GM23338 (cell line): ENCODE data around the gene AIG1. TPM values are rescaled to one million over a fixed set of nuclear protein-coding genes. Genes with fewer than 3 reads are reported as not detected.

Experiments
- ATAC-seq: fragments of 200-7000 bp; cut with Tn5 transposase; 3 replicates; pipeline ENCODE4 v1.9.1; 2020
- DNase-seq: peaks from one replicate; pipeline ENCODE4 v3.0.0-alpha.2; 2015; ENCODE audit warnings: low spot score
- H2AFZ ChIP-seq: fragments of 200-600 bp; sonication (generic); 2 replicates; pipeline ENCODE4 v1.8.0; 2016; ENCODE audit warnings: antibody characterized with exemption, mild to moderate bottlenecking, moderate library complexity
- H3F3A ChIP-seq: fragments of 200-600 bp; sonication (generic); replicated peaks from 2 replicates; pipeline ENCODE4 v1.8.0; 2017; ENCODE audit warnings: antibody characterized with exemption, mixed run types, low read depth
- H3K27ac ChIP-seq: fragments of 200-600 bp; sonication (generic); 2 replicates; pipeline ENCODE4 v1.6.1; 2016; ENCODE audit warnings: low read depth
- H3K27me3 ChIP-seq: fragments of 200-600 bp; sonication (generic); 2 replicates; pipeline ENCODE4 v1.8.0; 2016; ENCODE audit warnings: mild to moderate bottlenecking, mixed run types, moderate library complexity; ENCODE audit not compliant: insufficient read depth
- H3K36me3 ChIP-seq: fragments of 200-600 bp; sonication (generic); 2 replicates; pipeline ENCODE4 v1.8.0; 2016; ENCODE audit warnings: mild to moderate bottlenecking; ENCODE audit not compliant: insufficient read depth
- H3K4me1 ChIP-seq: fragments of 200-600 bp; sonication (generic); 2 replicates; pipeline ENCODE4 v1.8.0; 2016; ENCODE audit warnings: mild to moderate bottlenecking, moderate library complexity; ENCODE audit not compliant: insufficient read depth
- H3K4me2 ChIP-seq: fragments of 200-600 bp; sonication (generic); 2 replicates; pipeline ENCODE4 v1.7.1; 2017; ENCODE audit warnings: mixed run types
- H3K4me3 ChIP-seq: fragments of 200-600 bp; sonication (generic); 2 replicates; pipeline ENCODE4 v1.6.1; 2016; ENCODE audit warnings: mixed run types
- H3K79me2 ChIP-seq: fragments of 200-600 bp; sonication (generic); replicated peaks from 2 replicates; pipeline ENCODE4 v1.8.0; 2017; ENCODE audit warnings: mild to moderate bottlenecking; ENCODE audit not compliant: insufficient read depth
- H3K9me2 ChIP-seq: fragments of 200-600 bp; sonication (generic); 2 replicates; pipeline ENCODE4 v1.8.0; 2017; ENCODE audit not compliant: insufficient read depth
- H4K20me1 ChIP-seq: fragments of 200-600 bp; sonication (generic); replicated peaks from 2 replicates; pipeline ENCODE4 v1.8.0; 2017; ENCODE audit warnings: mild to moderate bottlenecking; ENCODE audit not compliant: insufficient read depth
- H3K27ac Mint-ChIP-seq: 2 replicates; pipeline ENCODE4 v1.8.0; 2020; ENCODE audit warnings: inconsistent platforms, mild to moderate bottlenecking, moderate library complexity, mixed read lengths
- H3K27me3 Mint-ChIP-seq: 3 replicates; pipeline ENCODE4 v1.8.0; 2022; ENCODE audit warnings: low read depth, mild to moderate bottlenecking, moderate library complexity, mixed read lengths, inconsistent platforms; ENCODE audit not compliant: insufficient read depth, poor library complexity
- H3K36me3 Mint-ChIP-seq: 3 replicates; pipeline ENCODE4 v1.8.0; 2021; ENCODE audit warnings: low read depth, mild to moderate bottlenecking, inconsistent platforms, moderate library complexity, mixed read lengths
- H3K4me1 Mint-ChIP-seq: 3 replicates; pipeline ENCODE4 v1.8.0; 2020; ENCODE audit warnings: mild to moderate bottlenecking, inconsistent platforms, mixed read lengths
- H3K4me3 Mint-ChIP-seq: 3 replicates; pipeline ENCODE4 v1.8.0; 2021; ENCODE audit warnings: moderate library complexity, mild to moderate bottlenecking, inconsistent platforms, mixed read lengths
- H3K9me3 Mint-ChIP-seq: 3 replicates; pipeline ENCODE4 v1.8.0; 2020; ENCODE audit warnings: moderate library complexity, mild to moderate bottlenecking, inconsistent platforms, mixed read lengths
- CREB1 ChIP-seq: fragments of 250-450 bp; sonication (Bioruptor Pico); IDR thresholded peaks from 2 replicates; pipeline ENCODE4 v1.5.0; 2020; ENCODE audit warnings: low read depth, mild to moderate bottlenecking, moderate library complexity
- CTCF ChIP-seq, 2 experiments: fragments of 200-600 bp in 1 of 2; sonication (generic) in 1 of 2; conservative IDR thresholded peaks; 2 replicates each; pipeline versions ENCODE4 v1.5.1 to v1.6.1; 2016 to 2017; ENCODE audit warnings: antibody characterized with exemption in 2 of 2, low read depth in 2 of 2, mild to moderate bottlenecking in 2 of 2, moderate library complexity in 1 of 2
- EZH2 ChIP-seq: fragments of 200-600 bp; sonication (generic); IDR thresholded peaks from one replicate; pipeline ENCODE4 v1.8.0; 2017; ENCODE audit warnings: antibody characterized with exemption, mild to moderate bottlenecking, low read depth; ENCODE audit not compliant: unreplicated experiment
- EZH2phosphoT487 ChIP-seq: fragments of 200-600 bp; sonication (generic); IDR thresholded peaks from one replicate; pipeline ENCODE4 v1.8.1; 2018; ENCODE audit warnings: antibody characterized with exemption; ENCODE audit not compliant: unreplicated experiment
- JUNB ChIP-seq: IDR thresholded peaks from one replicate; pipeline ENCODE4 v1.6.1; 2016; ENCODE audit warnings: antibody characterized with exemption; ENCODE audit not compliant: unreplicated experiment
- NANOG ChIP-seq: IDR thresholded peaks from 2 replicates; pipeline ENCODE4 v1.6.1; 2016; ENCODE audit warnings: antibody characterized with exemption, borderline replicate concordance
- POLR2AphosphoS5 ChIP-seq: IDR thresholded peaks from 2 replicates; pipeline ENCODE4 v1.6.1; 2016; ENCODE audit warnings: antibody characterized with exemption, low read depth
- REST ChIP-seq: IDR thresholded peaks from one replicate; pipeline ENCODE4 v1.6.1; 2018; ENCODE audit warnings: antibody characterized with exemption; ENCODE audit not compliant: unreplicated experiment
- STAT1 ChIP-seq: IDR thresholded peaks from one replicate; pipeline ENCODE4 v1.6.1; 2016; ENCODE audit warnings: antibody characterized with exemption; ENCODE audit not compliant: unreplicated experiment
- ZNF114 ChIP-seq: fragments of 250-450 bp; sonication (Bioruptor Pico); IDR thresholded peaks from 2 replicates; pipeline ENCODE4 v1.5.0; 2020; ENCODE audit warnings: mild to moderate bottlenecking, moderate library complexity
- ZNF331 ChIP-seq: fragments of 250-450 bp; sonication (Bioruptor Pico); IDR thresholded peaks from 2 replicates; pipeline ENCODE4 v1.5.0; 2020; ENCODE audit warnings: low read depth, mild to moderate bottlenecking, moderate library complexity
- ZNF462 ChIP-seq: fragments of 250-450 bp; sonication (Bioruptor Pico); IDR thresholded peaks from 2 replicates; pipeline ENCODE4 v1.5.0; 2020; ENCODE audit warnings: mild to moderate bottlenecking, moderate library complexity
- polyA plus RNA-seq: library from polyadenylated mRNA; unstranded; fragments of >200 nt; fragmentation: Nextera tagmentation; extraction: Ambion mirVana; gene quantifications from 2 replicates; pipeline ENCODE4 v1.2.1, GENCODE V29; 2016
- total RNA-seq: library from RNA; depleted of rRNA; stranded (reverse); fragments of >200 nt; shearing (Covaris generic); gene quantifications from 2 replicates; pipeline ENCODE4 v1.2.3, GENCODE V29; 2014
- TF ChIP-seq, protein P1 (sequence below): IDR thresholded peaks from 2 replicates; pipeline ENCODE4 v1.6.1; 2016; ENCODE audit warnings: antibody characterized with exemption

The AIG1 gene
- total and polyA plus RNA-seq, 2 experiments from 2014 or later = 65.2 to 88.4 TPM

DNA sequence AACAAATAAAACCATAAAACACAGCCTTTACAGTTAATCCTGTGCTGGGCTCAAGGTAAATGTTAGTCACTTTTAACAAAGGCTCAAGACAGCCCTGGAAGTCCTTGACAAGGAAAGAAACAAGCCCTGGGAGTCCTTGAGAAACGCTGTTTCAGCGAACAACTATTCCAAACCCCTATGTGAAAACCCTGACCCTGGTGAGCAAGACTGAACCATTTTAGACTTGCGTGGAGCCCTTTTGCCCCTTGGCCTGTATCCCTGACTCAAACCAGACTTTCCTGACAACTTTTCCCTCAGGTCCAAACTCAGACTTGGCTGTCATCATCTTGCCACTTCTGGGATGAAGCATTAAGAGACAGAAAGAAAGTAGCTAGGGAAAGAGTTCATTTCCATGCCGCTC lies 180.4 kb downstream of the AIG1 start:
- DNase-seq = no peak
- H2AFZ ChIP-seq = no peak overlapping the region
- no peak overlapping the region; the same call in 1 of the 2 replicates for H3K27ac Mint-ChIP-seq

More for the DNA sequence above, 180.4 kb downstream of the AIG1 start:
- H3K36me3 Mint-ChIP-seq = peaks cover 5% of the 10 kb centered on the region; the same call in 2 of the 3 replicates
- peaks cover under 1% of the 10 kb centered on the region for H3K27me3 Mint-ChIP-seq
- Histone ChIP-seq H3K4me1 (no peaks in the 10 kb centered on the region; the same call in 1 of the 2 replicates), H3K4me2 (no peak overlapping the region), H3K79me2 (no peaks in the 10 kb centered on the region), H3K27ac (no peak overlapping the region), H3K4me3 (no peak overlapping the region), H3K27me3 (no peaks in the 10 kb centered on the region), H3K36me3 (no peaks in the 10 kb centered on the region), H4K20me1 (no peaks in the 10 kb centered on the region), H3K9me2 (no peaks in the 10 kb centered on the region), H3F3A (no peaks in the 10 kb centered on the region)
- no peak overlapping the region for H3K4me3 Mint-ChIP-seq
- H3K4me1 Mint-ChIP-seq = peaks cover 6% of the 10 kb centered on the region
- H3K9me3 Mint-ChIP-seq = peaks cover 2% of the 10 kb centered on the region; the same call in 2 of the 3 replicates
- no peak for ATAC-seq
- TF ChIP-seq NANOG (no peak), CREB1 (no peak), ZNF331 (CRISPR knock-in tag) (no peak), POLR2AphosphoS5 (no peak), CTCF (conservative IDR thresholded peaks at IDR 0.05; ENCODE audit: low read depth in 2 of 2) (no peak), EZH2 (no peak), EZH2phosphoT487 (no peak), STAT1 (no peak), REST (no peak), ZNF114 (CRISPR knock-in tag) (no peak), JUNB (no peak), ZNF462 (CRISPR knock-in tag) (no peak)
- TF ChIP-seq, protein P1, sequence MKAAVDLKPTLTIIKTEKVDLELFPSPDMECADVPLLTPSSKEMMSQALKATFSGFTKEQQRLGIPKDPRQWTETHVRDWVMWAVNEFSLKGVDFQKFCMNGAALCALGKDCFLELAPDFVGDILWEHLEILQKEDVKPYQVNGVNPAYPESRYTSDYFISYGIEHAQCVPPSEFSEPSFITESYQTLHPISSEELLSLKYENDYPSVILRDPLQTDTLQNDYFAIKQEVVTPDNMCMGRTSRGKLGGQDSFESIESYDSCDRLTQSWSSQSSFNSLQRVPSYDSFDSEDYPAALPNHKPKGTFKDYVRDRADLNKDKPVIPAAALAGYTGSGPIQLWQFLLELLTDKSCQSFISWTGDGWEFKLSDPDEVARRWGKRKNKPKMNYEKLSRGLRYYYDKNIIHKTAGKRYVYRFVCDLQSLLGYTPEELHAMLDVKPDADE = no peak
